Tibial artery (tissue), 4 donors: ENCODE measurements around the gene PNRC2.
A peak's percentile ranks its signal among the peaks of the same experiment; 100 is the strongest.
"Not testable (repeated sequence)": the region's sequence is repeated elsewhere in the genome, so short reads cannot be mapped to it uniquely, and the experiment has no call there.

Experiments used
- DNase-seq, 2 donors: peaks; one replicate each; pipeline ENCODE4 v3.0.0-alpha.2; 2019
- H3K27ac ChIP-seq, 2 donors: fragments of 200-600 bp; sonication (generic) in 1 of 2; 1 replicate in 1 of 2; 2 replicates in 1 of 2; pipeline ENCODE4 v1.5.1; 2018 to 2019; ENCODE audit warnings: mild to moderate bottlenecking in 1 of 2
- H3K27me3 ChIP-seq, 2 donors: fragments of 200-600 bp; sonication (generic) in 1 of 2; one replicate each; pipeline versions ENCODE4 v1.5.1 to v1.6.0; 2016 to 2019
- H3K36me3 ChIP-seq, 3 donors: fragments of 200-600 bp; sonication (generic) in 2 of 3; one replicate each; pipeline ENCODE4 v1.5.1; 2016 to 2019; ENCODE audit warnings: mild to moderate bottlenecking in 2 of 3
- H3K4me1 ChIP-seq, 4 donors: fragments of 200-600 bp; sonication (generic) in 2 of 4; 1 replicate in 3 of 4; 2 replicates in 1 of 4; pipeline ENCODE4 v1.5.1; 2016 to 2019
- H3K4me3 ChIP-seq, 2 donors: fragments of 200-600 bp; sonication (generic) in 1 of 2; 1 replicate in 1 of 2; 2 replicates in 1 of 2; pipeline ENCODE4 v1.5.1; 2018 to 2019; ENCODE audit warnings: mild to moderate bottlenecking in 2 of 2
- H3K9me3 ChIP-seq, 3 donors: fragments of 200-600 bp; sonication (generic) in 1 of 3; one replicate each; pipeline ENCODE4 v1.5.1; 2016 to 2019
- intact Hi-C: fragments of 100-400 bp; cut with DNase I; formaldehyde crosslinking; loops from one replicate; pipeline ENCODE4 v1.15.0; 2023; ENCODE audit warnings: low total_unique reads
- TF ChIP-seq, protein P1 (sequence below), 2 experiments: fragments of 200-600 bp in 1 of 2; fragments of 450-650 bp in 1 of 2; IDR thresholded peaks; one replicate each; pipeline ENCODE4 v1.5.1; 2017 to 2019; ENCODE audit warnings: antibody characterized with exemption in 2 of 2, mild to moderate bottlenecking in 1 of 2, moderate library complexity in 1 of 2

PNRC2 gene

DNA sequence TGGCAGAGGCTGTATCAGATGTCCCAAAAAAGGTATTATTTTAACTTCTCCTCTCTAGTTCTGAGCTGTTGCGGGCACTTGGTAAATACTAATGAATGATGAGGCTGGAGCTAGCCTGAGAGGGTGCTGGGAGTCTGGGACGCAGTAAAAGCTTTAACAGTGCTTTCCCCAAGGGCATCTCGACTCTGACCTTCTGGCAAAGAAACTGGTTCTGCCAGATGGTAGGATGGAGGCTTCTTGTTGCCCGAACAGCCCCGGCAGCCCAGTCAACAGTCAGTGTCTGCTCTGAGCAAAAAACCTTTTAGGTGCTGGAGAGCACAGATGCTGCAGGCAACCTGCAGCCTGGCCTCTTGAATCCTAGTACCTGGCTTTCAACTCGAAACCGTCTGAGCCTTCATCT is 2.5 kb upstream of the PNRC2 start:
- Histone ChIP-seq H3K36me3 (peaks cover 0 to 5% (median 0%) of the 10 kb centered on the region in 3 donors), H3K27me3 (no peaks in the 10 kb centered on the region), H3K4me3 (no peak overlapping the region), H3K4me1 (peaks cover 0 to 15% (median 0%) of the 10 kb centered on the region in 4 donors), H3K9me3 (no peaks in the 10 kb centered on the region), H3K27ac (no peak overlapping the region)
- DNase-seq, result no peak
- TF ChIP-seq, protein P1, sequence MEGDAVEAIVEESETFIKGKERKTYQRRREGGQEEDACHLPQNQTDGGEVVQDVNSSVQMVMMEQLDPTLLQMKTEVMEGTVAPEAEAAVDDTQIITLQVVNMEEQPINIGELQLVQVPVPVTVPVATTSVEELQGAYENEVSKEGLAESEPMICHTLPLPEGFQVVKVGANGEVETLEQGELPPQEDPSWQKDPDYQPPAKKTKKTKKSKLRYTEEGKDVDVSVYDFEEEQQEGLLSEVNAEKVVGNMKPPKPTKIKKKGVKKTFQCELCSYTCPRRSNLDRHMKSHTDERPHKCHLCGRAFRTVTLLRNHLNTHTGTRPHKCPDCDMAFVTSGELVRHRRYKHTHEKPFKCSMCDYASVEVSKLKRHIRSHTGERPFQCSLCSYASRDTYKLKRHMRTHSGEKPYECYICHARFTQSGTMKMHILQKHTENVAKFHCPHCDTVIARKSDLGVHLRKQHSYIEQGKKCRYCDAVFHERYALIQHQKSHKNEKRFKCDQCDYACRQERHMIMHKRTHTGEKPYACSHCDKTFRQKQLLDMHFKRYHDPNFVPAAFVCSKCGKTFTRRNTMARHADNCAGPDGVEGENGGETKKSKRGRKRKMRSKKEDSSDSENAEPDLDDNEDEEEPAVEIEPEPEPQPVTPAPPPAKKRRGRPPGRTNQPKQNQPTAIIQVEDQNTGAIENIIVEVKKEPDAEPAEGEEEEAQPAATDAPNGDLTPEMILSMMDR (IDR thresholded peaks at IDR 0.05), result no peak
- intact Hi-C loops, result loop anchor here (5.0 kb wide), 1 partner anchor 65 kb away; no protein-coding TSS in a partner anchor

DNA sequence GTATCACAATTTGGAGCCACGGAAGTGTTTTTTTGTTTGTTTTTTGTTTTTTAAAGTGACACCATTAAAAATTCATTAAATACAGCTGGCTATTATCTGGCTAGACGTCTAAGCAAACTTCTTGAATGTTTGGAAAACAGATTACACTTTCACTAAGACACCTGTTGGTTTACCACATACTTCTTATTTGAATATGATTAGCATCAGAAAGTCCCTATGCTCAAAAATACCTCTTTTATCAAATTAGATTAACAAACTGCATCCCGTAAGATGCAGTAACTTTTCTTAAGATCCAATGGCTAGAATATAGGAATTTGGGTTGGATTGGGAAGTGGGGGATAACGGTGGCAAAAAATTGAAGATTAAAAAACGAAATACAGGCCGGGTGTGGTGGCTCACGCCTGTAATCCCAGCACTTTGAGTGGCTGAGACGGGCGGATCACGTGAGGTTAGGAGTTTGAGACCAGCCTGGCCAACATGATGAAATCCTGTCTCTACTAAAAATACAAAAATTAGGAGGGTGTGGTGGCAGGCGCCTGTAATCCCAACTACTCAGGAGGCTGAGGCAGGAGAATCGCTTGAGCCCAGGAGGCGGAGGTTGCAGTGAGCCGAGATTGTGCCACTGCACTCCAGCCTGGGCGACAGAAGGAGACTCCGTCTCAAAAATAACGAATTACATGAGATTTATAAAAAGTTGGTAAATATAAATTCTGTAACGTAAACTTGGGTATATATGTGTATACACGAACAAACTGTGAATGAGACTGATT is 1.4 kb upstream of the PNRC2 start:
- H3K9me3 ChIP-seq, H3K36me3 ChIP-seq, DNase-seq, H3K27me3 ChIP-seq: not testable (repeated sequence)
- intact Hi-C loops, result loop anchor here (5.0 kb wide), 1 partner anchor 64 kb away; no protein-coding TSS in a partner anchor
- Histone ChIP-seq H3K4me3 (peak overlapping the region; percentile 71 to 81), H3K27ac (peak overlapping the region; percentile 95 to 99), H3K4me1 (peaks cover 0 to 19% (median 1%) of the 10 kb centered on the region in 4 donors)

DNA sequence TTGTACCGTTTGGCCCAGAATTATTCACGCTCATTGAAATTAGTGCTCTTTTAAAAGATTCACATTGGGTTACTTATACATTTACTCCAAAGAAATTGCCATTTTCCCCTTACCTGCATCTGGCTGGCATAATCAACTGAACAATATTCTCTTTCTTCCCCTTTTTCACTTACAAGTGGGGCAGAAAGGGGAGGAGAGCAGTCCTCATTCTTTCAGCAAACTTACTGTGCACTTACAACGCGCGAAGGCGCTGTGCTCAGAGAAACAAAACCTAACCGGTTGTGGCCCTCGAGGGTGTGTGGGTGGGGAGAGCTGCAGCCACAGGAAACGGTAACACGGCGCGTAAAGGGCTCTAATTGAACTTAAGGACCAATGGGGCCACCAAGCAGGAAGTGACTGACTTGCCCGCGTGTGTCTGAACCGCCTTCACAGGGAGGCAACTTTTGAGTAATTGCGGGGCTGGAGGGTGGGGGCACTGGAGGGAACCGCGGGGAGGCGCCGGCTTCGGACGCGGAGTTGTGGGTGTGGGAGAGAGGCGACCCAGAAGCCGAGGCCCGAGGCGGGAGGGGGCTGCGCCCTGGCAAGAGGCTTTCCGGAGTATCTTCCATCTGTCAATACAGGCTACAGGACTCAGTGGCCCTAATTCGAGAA is 693 bp upstream of the PNRC2 start:
- intact Hi-C loops, result loop anchor here (5.0 kb wide), 1 partner anchor 63 kb away; no protein-coding TSS in a partner anchor

GRCh38 chr1:23960291-23961020 is 828 bp downstream of the PNRC2 start:
- TF ChIP-seq, protein P1 (IDR thresholded peaks at IDR 0.05), result no peak
- DNase-seq, result no peak
- H3K36me3 ChIP-seq, result peaks cover 5 to 19% (median 12%) of the 10 kb centered on the region in 3 donors

More for the DNA sequence above, 693 bp upstream of the PNRC2 start:
- DNase-seq, result peak; percentile 92 to 93
- H3K27ac ChIP-seq, result peak overlapping the region; percentile 95 to 99
- H3K36me3 ChIP-seq, result peaks cover 5 to 10% (median 5%) of the 10 kb centered on the region in 3 donors
- peaks cover 0 to 26% (median 3%) of the 10 kb centered on the region in 4 donors for H3K4me1 ChIP-seq
- H3K4me3 ChIP-seq, result peak overlapping the region; percentile 71 to 81
- H3K9me3 ChIP-seq, result no peaks in the 10 kb centered on the region
- no peaks in the 10 kb centered on the region for H3K27me3 ChIP-seq
- TF ChIP-seq, protein P1 (IDR thresholded peaks at IDR 0.05), result peak; percentile 32 to 46

DNA sequence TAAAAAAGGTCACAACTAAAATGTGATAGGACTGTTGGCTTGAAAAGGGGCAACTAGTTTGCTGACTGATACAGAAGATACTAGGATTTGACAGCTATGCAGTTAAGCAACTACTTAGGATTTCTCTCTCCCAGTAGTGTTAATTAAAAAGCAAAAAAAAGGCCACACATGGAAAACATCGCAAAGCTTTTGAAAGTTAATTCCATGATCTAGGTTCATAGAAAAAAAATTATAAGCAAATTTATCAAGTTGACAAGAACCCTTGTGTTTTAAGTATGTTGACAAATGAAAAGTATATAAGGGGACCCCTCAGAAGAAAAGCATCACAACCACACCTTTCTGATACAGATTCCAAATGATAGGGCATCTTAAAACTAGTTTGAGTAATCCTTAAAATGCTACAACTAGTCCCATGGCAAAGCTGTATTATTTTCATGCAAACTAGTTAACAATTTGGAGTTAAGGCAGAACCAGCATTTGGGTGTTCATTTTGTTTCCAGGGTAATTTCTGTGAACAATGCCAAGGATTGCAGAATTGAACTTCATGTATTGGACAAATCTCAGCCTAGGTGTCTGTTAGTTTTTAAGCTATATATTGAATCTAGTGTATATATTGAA is 4.1 kb downstream of the PNRC2 start:
- Histone ChIP-seq H3K27ac (peak overlapping the region; percentile 43 to 56), H3K27me3 (no peaks in the 10 kb centered on the region), H3K36me3 (peaks cover 10 to 41% (median 35%) of the 10 kb centered on the region in 3 donors), H3K4me1 (peaks cover 0 to 37% (median 12%) of the 10 kb centered on the region in 4 donors), H3K9me3 (no peaks in the 10 kb centered on the region), H3K4me3 (no peak overlapping the region)
- intact Hi-C loops, result no loop called here
- no peak for DNase-seq
- TF ChIP-seq, protein P1 (IDR thresholded peaks at IDR 0.05), result no peak

More at GRCh38 chr1:23960291-23961020, 828 bp downstream of the PNRC2 start:
- H3K4me3 ChIP-seq, result peak overlapping the region; percentile 71 to 81
- intact Hi-C loops, result no loop called here
- no peaks in the 10 kb centered on the region for H3K9me3 ChIP-seq
- peaks cover 0 to 41% (median 12%) of the 10 kb centered on the region in 4 donors for H3K4me1 ChIP-seq
- peak overlapping the region; percentile 95 to 99 for H3K27ac ChIP-seq
- no peaks in the 10 kb centered on the region for H3K27me3 ChIP-seq
